H1 (cell line): ENCODE measurements around the gene VAT1L. TPM values are rescaled to one million over a fixed set of nuclear protein-coding genes. Genes with fewer than 3 reads are reported as not detected.

Source experiments
- CTCF ChIA-PET: fragments of 300-600 bp; sonication (Branson Sonifier 250); formaldehyde crosslinking; loops from one replicate; lab custom pipeline; 2021; ENCODE audit not compliant: partially characterized antibody; lab: Charles Lee
- POLR2A ChIA-PET: fragments of 300-600 bp; sonication (Branson Sonifier 250); formaldehyde crosslinking; loops from one replicate; lab custom pipeline; 2021; ENCODE audit warnings: inconsistent platforms; ENCODE audit not compliant: partially characterized antibody; lab: Charles Lee
- DNase-seq, 2 experiments: peaks; one replicate each; pipeline versions ENCODE4 v3.0.0 to v3.0.0-alpha.2; 2010 to 2022; ENCODE audit warnings: low spot score in 2 of 2, low read depth in 1 of 2, mixed read lengths in 1 of 2
- FAIRE-seq: peaks from 2 replicates; lab custom pipeline; 2011; peaks lifted over from hg19 to GRCh38; lab: Jason Lieb, UNC
- H2AFZ ChIP-seq: 2 replicates; pipeline ENCODE4 v1.8.1; 2012; ENCODE audit warnings: low read length, inconsistent platforms
- H2AK5ac ChIP-seq: 2 replicates; pipeline ENCODE4 v1.6.1; 2013; ENCODE audit warnings: low read depth, low read length
- H2BK120ac ChIP-seq: replicated peaks from 2 replicates; pipeline ENCODE3; 2013; ENCODE audit warnings: low read depth, low read length, inconsistent platforms
- H2BK12ac ChIP-seq: 2 replicates; pipeline ENCODE4 v1.6.1; 2013; ENCODE audit warnings: low read depth, low read length
- H2BK15ac ChIP-seq: 2 replicates; pipeline ENCODE4 v1.6.1; 2013; ENCODE audit warnings: low read length
- H2BK20ac ChIP-seq: 2 replicates; pipeline ENCODE4 v1.6.1; 2013; ENCODE audit warnings: low read length
- H2BK5ac ChIP-seq: 2 replicates; pipeline ENCODE4 v1.6.1; 2013; ENCODE audit warnings: low read depth, low read length
- H3K14ac ChIP-seq: 2 replicates; pipeline ENCODE4 v1.6.1; 2013; ENCODE audit warnings: inconsistent platforms; ENCODE audit not compliant: insufficient read length
- H3K18ac ChIP-seq: 2 replicates; pipeline ENCODE4 v1.6.1; 2013; ENCODE audit warnings: low read length; ENCODE audit errors: extremely low read depth
- H3K23ac ChIP-seq: 2 replicates; pipeline ENCODE4 v1.6.1; 2013; ENCODE audit warnings: inconsistent platforms; ENCODE audit not compliant: insufficient read length
- H3K23me2 ChIP-seq: 2 replicates; pipeline ENCODE4 v1.6.1; 2013; ENCODE audit warnings: low read depth, low read length
- H3K27ac ChIP-seq: 2 replicates; pipeline ENCODE4 v1.6.1; 2011; ENCODE audit warnings: low read depth, low read length, inconsistent platforms
- H3K27me3 ChIP-seq, 4 experiments: replicated peaks in 1 of 4; 1 replicate in 1 of 4; 2 replicates in 3 of 4; pipeline versions ENCODE4 v1.6.1 to v1.8.1; 2011 to 2013; ENCODE audit warnings: low read length in 3 of 4, mild to moderate bottlenecking in 3 of 4, inconsistent platforms in 2 of 4, mixed read lengths in 2 of 4, moderate library complexity in 1 of 4; ENCODE audit not compliant: control insufficient read depth in 3 of 4, insufficient read depth in 3 of 4; ENCODE audit errors: extremely low read depth in 1 of 4
- H3K36me3 ChIP-seq, 4 experiments: 2 replicates each; pipeline versions ENCODE4 v1.6.1 to v1.8.1; 2011 to 2013; ENCODE audit warnings: mild to moderate bottlenecking in 4 of 4, low read length in 3 of 4, moderate library complexity in 2 of 4, control low read depth in 1 of 4, inconsistent platforms in 1 of 4; ENCODE audit not compliant: insufficient read depth in 4 of 4, control insufficient read depth in 2 of 4
- H3K4ac ChIP-seq: replicated peaks from 2 replicates; pipeline ENCODE3; 2013; ENCODE audit warnings: low read length, low read depth, mixed read lengths, inconsistent platforms; ENCODE audit not compliant: insufficient read length
- H3K4me1 ChIP-seq, 4 experiments: replicated peaks in 1 of 4; 1 replicate in 1 of 4; 2 replicates in 3 of 4; pipeline versions ENCODE4 v1.6.1 to v1.8.1; 2011 to 2013; ENCODE audit warnings: low read length in 3 of 4, inconsistent platforms in 2 of 4, mixed read lengths in 1 of 4; ENCODE audit not compliant: insufficient read depth in 4 of 4, control insufficient read depth in 3 of 4
- H3K4me2 ChIP-seq, 2 experiments: 2 replicates each; pipeline versions ENCODE4 v1.6.1 to v1.8.1; 2011 to 2013; ENCODE audit warnings: low read depth in 2 of 2, low read length in 2 of 2, control low read depth in 1 of 2, inconsistent platforms in 1 of 2, mild to moderate bottlenecking in 1 of 2; ENCODE audit not compliant: insufficient read depth in 1 of 2
- H3K4me3 ChIP-seq, 4 experiments: fragments of 200-600, 300-600 bp in 1 of 4; sonication (generic), shearing (Covaris generic), sonication (Bioruptor Twin) in 1 of 4; 2 replicates each; pipeline versions ENCODE4 v1.5.1 to v1.8.1; 2011 to 2016; ENCODE audit warnings: low read length in 4 of 4, low read depth in 3 of 4, control low read depth in 2 of 4, inconsistent platforms in 2 of 4, mild to moderate bottlenecking in 2 of 4, mixed read lengths in 1 of 4, moderate library complexity in 1 of 4; ENCODE audit not compliant: insufficient read depth in 2 of 4; ENCODE audit errors: extremely low read depth in 1 of 4
- H3K56ac ChIP-seq: replicated peaks from 2 replicates; pipeline ENCODE3; 2013; ENCODE audit warnings: low read depth, mild to moderate bottlenecking, mixed read lengths, low read length, inconsistent platforms; ENCODE audit not compliant: insufficient read length
- H3K79me1 ChIP-seq: 2 replicates; pipeline ENCODE4 v1.6.1; 2013; ENCODE audit warnings: low read depth, low read length, control low read depth
- H3K79me2 ChIP-seq, 2 experiments: 2 replicates each; pipeline versions ENCODE4 v1.6.1 to v1.8.1; 2012 to 2013; ENCODE audit warnings: low read length in 2 of 2, mild to moderate bottlenecking in 2 of 2, inconsistent platforms in 1 of 2; ENCODE audit not compliant: insufficient read depth in 2 of 2, control insufficient read depth in 1 of 2
- H3K9ac ChIP-seq, 4 experiments: replicated peaks in 1 of 4; 1 replicate in 1 of 4; 2 replicates in 3 of 4; pipeline versions ENCODE4 v1.6.1 to v1.8.1; 2011 to 2013; ENCODE audit warnings: low read depth in 3 of 4, low read length in 3 of 4, control low read depth in 2 of 4, mild to moderate bottlenecking in 2 of 4, moderate library complexity in 2 of 4, inconsistent platforms in 1 of 4; ENCODE audit errors: extremely low read depth in 1 of 4
- H3K9me3 ChIP-seq, 2 experiments: 2 replicates each; pipeline versions ENCODE4 v1.6.1 to v1.8.1; 2012 to 2013; ENCODE audit warnings: mild to moderate bottlenecking in 2 of 2, moderate library complexity in 2 of 2, control low read depth in 1 of 2, inconsistent platforms in 1 of 2, low read depth in 1 of 2, low read length in 1 of 2, mixed read lengths in 1 of 2; ENCODE audit not compliant: insufficient read depth in 2 of 2
- H4K20me1 ChIP-seq, 2 experiments: replicated peaks in 1 of 2; 2 replicates each; pipeline versions ENCODE3 to v1.8.1; 2011 to 2013; ENCODE audit warnings: inconsistent platforms in 2 of 2, low read length in 2 of 2, mild to moderate bottlenecking in 1 of 2; ENCODE audit not compliant: insufficient read depth in 2 of 2, control insufficient read depth in 1 of 2
- H4K5ac ChIP-seq: 2 replicates; pipeline ENCODE4 v1.6.1; 2013; ENCODE audit warnings: low read length, low read depth, mixed read lengths, inconsistent platforms; ENCODE audit not compliant: insufficient read length
- H4K8ac ChIP-seq: 2 replicates; pipeline ENCODE4 v1.8.0; 2013; ENCODE audit warnings: mild to moderate bottlenecking, moderate library complexity, low read length, inconsistent platforms; ENCODE audit not compliant: insufficient read depth; ENCODE audit errors: extremely low read depth
- H4K91ac ChIP-seq: replicated peaks from 2 replicates; pipeline ENCODE3; 2013; ENCODE audit warnings: low read length, mixed read lengths, inconsistent platforms; ENCODE audit not compliant: insufficient read length
- CHD2 ChIP-seq: IDR thresholded peaks from 2 replicates; pipeline ENCODE4 v1.6.1; 2012; ENCODE audit warnings: low read length, improper control_type of control experiment
- CTCF ChIP-seq, 3 experiments: IDR thresholded peaks; 1 replicate in 2 of 3; 2 replicates in 1 of 3; pipeline versions ENCODE4 v1.5.1 to v1.6.1; 2011; ENCODE audit warnings: low read length in 3 of 3, mild to moderate bottlenecking in 3 of 3, inconsistent platforms in 2 of 3, low read depth in 1 of 3, moderate library complexity in 1 of 3; ENCODE audit not compliant: insufficient read depth in 1 of 3; ENCODE audit errors: control extremely low read depth in 1 of 3
- JUN ChIP-seq: IDR thresholded peaks from 2 replicates; pipeline ENCODE4 v1.6.1; 2011; ENCODE audit warnings: low read depth, mild to moderate bottlenecking, improper control_type of control experiment, low read length
- POLR2AphosphoS5 ChIP-seq: IDR thresholded peaks from 2 replicates; pipeline ENCODE4 v1.6.1; 2011; ENCODE audit warnings: low read depth, low read length
- RBBP5 ChIP-seq: IDR thresholded peaks from 2 replicates; pipeline ENCODE4 v1.7.1; 2012; ENCODE audit warnings: low read depth, mild to moderate bottlenecking, inconsistent platforms, low read length, moderate library complexity, borderline replicate concordance
- RNF2 ChIP-seq: fragments of 200-900, 300-1000 bp; sonication (generic); IDR thresholded peaks from 2 replicates; pipeline ENCODE4 v1.7.1; 2016; ENCODE audit warnings: borderline replicate concordance, low read depth, mild to moderate bottlenecking, antibody characterized with exemption, low read length; ENCODE audit not compliant: poor library complexity, severe bottlenecking; ENCODE audit errors: missing control alignments
- SIN3A ChIP-seq, 2 experiments: IDR thresholded peaks in 1 of 2; conservative IDR thresholded peaks in 1 of 2; 2 replicates each; pipeline ENCODE4 v1.6.1; 2011 to 2012; ENCODE audit warnings: low read length in 2 of 2, improper control_type of control experiment in 1 of 2, low read depth in 1 of 2, mild to moderate bottlenecking in 1 of 2
- TBP ChIP-seq: IDR thresholded peaks from 2 replicates; pipeline ENCODE4 v1.6.1; 2011; ENCODE audit warnings: low read depth, low read length, improper control_type of control experiment
- YY1 ChIP-seq: IDR thresholded peaks from 2 replicates; pipeline ENCODE4 v1.6.1; 2011; ENCODE audit warnings: low read depth, mild to moderate bottlenecking, low read length
- ZNF274 ChIP-seq: IDR thresholded peaks from 2 replicates; pipeline ENCODE4 v1.7.0; 2012; ENCODE audit warnings: low read length, borderline replicate concordance; ENCODE audit errors: extremely low read depth
- WGBS, 2 experiments: shearing (Covaris generic) in 1 of 2; methylation state at CpG; one replicate each; pipeline versions ENCODE4 v1.1.6 to v1.1.7; 2013 to 2015; ENCODE audit warnings: low lambda C conversion rate in 2 of 2, mixed read lengths in 2 of 2, inconsistent platforms in 1 of 2, low coverage in 1 of 2, missing lambda C conversion rate in 1 of 2; ENCODE audit not compliant: insufficient replicate concordance in 2 of 2, insufficient coverage in 1 of 2, insufficient read length in 1 of 2; ENCODE audit errors: extremely low coverage in 1 of 2, missing lambda C conversion rate in 1 of 2; 5-methylcytosine and 5-hydroxymethylcytosine counted together
- polyA plus RNA-seq, 7 experiments: library from polyadenylated mRNA; depleted of rRNA in 3 of 7; stranded (reverse) in 5 of 7; unstranded in 2 of 7; fragments of >200 nt in 5 of 7; fragments of 200-250 nt in 2 of 7; gene quantifications; 1 replicate in 5 of 7; 2 replicates in 1 of 7; 4 replicates in 1 of 7; pipeline versions ENCODE4 v1.2.1 to v1.2.3, GENCODE V29; 2011 to 2013; ENCODE audit warnings: missing spikeins in 2 of 7, mixed read lengths in 2 of 7
- total RNA-seq: library from RNA; stranded (reverse); fragmentation: NEBNext Ultra II Directional; extraction: Animal tissue kit (Norgen Biotek cat#: 25700); gene quantifications from 2 replicates; pipeline ENCODE4 v1.2.1, GENCODE V29; 2021

The VAT1L gene
- total and polyA plus RNA-seq, 2 of the 8 experiments (the other 6 are each of a cell fraction or from before 2014, with no cell fraction given): 46.3 to 48.2 TPM

GRCh38 chr16:77991701-77992100 lies 203.3 kb downstream of the VAT1L start:
- ChIA-PET POLR2A (interaction anchor here (0.7 to 2.3 kb wide), 3 partner anchors 24 to 202 kb away, joined by 3 to 14 read pairs (median 6); no protein-coding TSS in a partner anchor), CTCF (interaction anchor here (0.8 to 4.4 kb wide), 11 partner anchors 9 to 315 kb away, joined by 3 to 33 read pairs (median 4); no protein-coding TSS in a partner anchor)
- Histone ChIP-seq H3K36me3 (peaks cover 0 to 5% (median 0%) of the 10 kb centered on the region in 4 experiments; a peak in 1 of 8 replicates), H3K14ac (no peak overlapping the region), H4K20me1 (no peaks in the 10 kb centered on the region), H3K4me2 (peak overlapping the region; percentile 32 to 51; a peak in 3 of 4 replicates), H4K5ac (peak overlapping the region; percentile 27), H2AFZ (no peak overlapping the region), H3K79me1 (no peaks in the 10 kb centered on the region), H3K23ac (no peak overlapping the region), H3K9me3 (no peaks in the 10 kb centered on the region), H2BK120ac (peak overlapping the region; percentile 100), H4K91ac (peak overlapping the region; percentile 98), H2BK15ac (no peak overlapping the region), H2BK20ac (peak overlapping the region; percentile 99), H3K4me1 (peaks cover 4 to 22% (median 15%) of the 10 kb centered on the region in 4 experiments; a peak in 6 of 7 replicates), H2AK5ac (peak overlapping the region; percentile 95), H2BK12ac (peak overlapping the region; percentile 96), H3K9ac (peak overlapping the region in 3 of 4 experiments; percentile 16 to 18 (median 17); a peak in 2 of 7 replicates), H3K18ac (peak overlapping the region; percentile 98), H3K27ac (peak overlapping the region; percentile 77), H3K56ac (peak overlapping the region; percentile 83), H3K4me3 (peak overlapping the region in 1 of 4 experiments; percentile 7; a peak in 1 of 8 replicates), H3K23me2 (no peaks in the 10 kb centered on the region), H3K27me3 (no peaks in the 10 kb centered on the region), H3K4ac (peak overlapping the region; percentile 94), H4K8ac (no peak overlapping the region), H2BK5ac (peak overlapping the region; percentile 99), H3K79me2 (no peaks in the 10 kb centered on the region)
- DNase-seq: no peak
- 59% methylated on average over 4 of the region's 4 CpGs; no CpG with 5 or more reads in 1 of the 2 experiments for WGBS, 2 experiments
- peak; percentile 68 for FAIRE-seq
- TF ChIP-seq ZNF274: no peak
- TF ChIP-seq CTCF (IDR thresholded peaks at IDR 0.05; ENCODE audit: control extremely low read depth in 1 of 3, insufficient read depth in 1 of 3, low read depth in 1 of 3, low read length in 3 of 3): no peak
- TF ChIP-seq JUN: no peak
- TF ChIP-seq RNF2: no peak
- peak; percentile 33; the same call in 1 of the 2 replicates for TF ChIP-seq POLR2AphosphoS5
- no peak for TF ChIP-seq SIN3A (conservative IDR thresholded peaks at IDR 0.05 in 1 of 2, IDR thresholded peaks at IDR 0.05 in 1 of 2; ENCODE audit: low read depth in 1 of 2, low read length in 2 of 2)
- TF ChIP-seq RBBP5: no peak
- 0 out of 2 replicates have a peak, but pooled peaks have one; percentile 19 for TF ChIP-seq YY1
- no peak for TF ChIP-seq TBP
- no peak for TF ChIP-seq CHD2
